ENCODE measurements around the gene STRN3.
A peak's percentile ranks its signal among the peaks of the same experiment; 100 is the strongest.
"Not testable (repeated sequence)": the region's sequence is repeated elsewhere in the genome, so short reads cannot be mapped to it uniquely, and the experiment has no call there.

STRN3 gene

DNA sequence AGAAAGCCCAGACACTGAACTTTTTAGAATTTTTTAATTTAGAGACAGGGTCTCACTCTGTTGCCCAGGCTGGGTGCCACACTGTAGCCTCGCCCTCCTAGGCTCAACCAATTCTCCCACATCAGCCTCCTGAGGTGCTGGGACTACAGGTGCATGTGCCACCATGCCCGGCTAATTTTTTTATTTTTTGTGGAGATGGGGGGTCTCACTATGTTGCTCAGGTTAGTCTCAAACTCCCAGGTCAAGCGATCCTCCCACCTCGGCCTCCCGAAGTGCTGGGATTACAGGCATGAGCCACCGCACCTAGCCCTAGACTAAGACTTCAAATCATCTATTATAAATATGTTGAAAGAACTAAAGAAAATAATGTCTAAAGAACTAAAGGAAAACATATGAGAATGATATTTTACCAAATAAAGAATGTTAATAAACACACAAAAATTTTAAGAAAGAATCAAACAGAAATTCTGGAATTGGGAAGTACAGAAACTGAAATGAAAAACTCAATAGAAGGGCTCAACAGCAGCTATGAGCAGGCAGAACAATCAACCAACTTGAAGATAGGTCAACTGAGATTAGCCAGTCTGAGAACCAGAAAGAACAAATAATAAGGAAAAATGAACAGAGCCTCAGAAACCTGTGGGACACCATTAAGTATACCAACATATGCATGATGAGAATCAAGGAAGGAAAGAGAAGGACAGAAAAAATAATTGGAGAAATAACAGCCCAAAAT is 27.0 kb downstream of the STRN3 start:
- FAIRE-seq: no peak

DNA sequence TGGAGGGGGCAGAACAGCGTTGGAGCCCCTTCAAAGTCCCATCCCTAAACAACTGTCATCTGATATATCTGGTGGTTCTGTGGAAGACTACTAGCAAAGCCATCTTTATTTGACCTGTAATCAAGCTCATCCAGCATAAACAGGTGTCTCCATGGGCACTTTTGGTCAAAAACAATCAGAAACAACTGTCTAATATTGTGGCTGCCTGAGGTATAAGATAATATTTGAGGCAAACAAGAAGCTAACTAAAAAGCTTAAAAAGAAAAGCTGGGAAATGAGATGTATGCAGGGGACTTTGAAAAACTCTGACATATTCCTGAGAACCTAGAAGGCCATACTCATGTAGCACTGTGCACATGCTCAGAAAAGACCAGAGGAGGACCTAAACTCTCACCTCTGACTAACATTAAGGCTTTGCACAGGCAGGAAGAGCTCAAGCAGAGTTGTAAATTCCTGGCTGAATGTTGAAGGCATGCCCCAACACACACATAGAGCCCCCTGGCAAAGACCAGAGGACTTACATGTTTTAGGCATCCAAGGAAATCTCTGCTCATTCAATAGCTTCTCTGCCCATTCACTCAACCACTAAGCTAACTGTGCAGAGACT is 28.0 kb downstream of the STRN3 start:
- FAIRE-seq: no peak

DNA sequence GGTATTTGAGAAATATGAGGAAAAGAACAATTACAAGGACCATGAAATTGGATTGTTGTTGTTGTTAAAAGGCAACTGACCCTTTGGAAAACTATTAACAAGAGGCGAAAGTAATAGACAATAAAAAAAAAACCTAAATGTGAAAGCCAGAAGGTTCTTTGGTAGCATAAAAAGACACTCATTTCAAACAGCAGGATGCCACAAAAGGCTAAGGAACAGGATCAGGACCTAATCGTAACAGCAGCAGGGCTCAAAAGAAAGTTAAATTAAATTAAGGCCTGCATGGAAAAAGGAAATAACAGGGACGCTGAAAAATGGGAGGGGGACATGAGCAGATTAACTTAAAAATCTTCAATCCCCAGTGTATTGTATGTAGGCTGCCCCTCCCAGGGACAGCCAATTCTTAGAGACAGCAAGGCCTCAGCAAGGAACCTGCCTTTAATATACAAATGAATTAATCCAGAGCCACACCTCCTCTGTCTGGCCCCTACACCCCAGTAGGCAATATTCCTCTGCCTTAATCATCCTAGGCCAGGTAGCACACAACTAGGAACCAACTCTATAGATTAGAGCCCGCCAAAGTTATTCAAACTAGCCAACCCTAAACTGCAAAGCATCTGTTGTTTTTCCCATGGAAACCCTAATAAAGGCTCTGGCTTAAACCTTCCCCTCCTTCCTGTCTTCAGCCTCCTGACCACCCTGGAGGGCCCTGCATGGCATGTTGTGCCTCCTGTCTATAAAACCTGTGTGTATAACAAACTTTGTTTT is 29.1 kb downstream of the STRN3 start:
- no peak for FAIRE-seq

DNA sequence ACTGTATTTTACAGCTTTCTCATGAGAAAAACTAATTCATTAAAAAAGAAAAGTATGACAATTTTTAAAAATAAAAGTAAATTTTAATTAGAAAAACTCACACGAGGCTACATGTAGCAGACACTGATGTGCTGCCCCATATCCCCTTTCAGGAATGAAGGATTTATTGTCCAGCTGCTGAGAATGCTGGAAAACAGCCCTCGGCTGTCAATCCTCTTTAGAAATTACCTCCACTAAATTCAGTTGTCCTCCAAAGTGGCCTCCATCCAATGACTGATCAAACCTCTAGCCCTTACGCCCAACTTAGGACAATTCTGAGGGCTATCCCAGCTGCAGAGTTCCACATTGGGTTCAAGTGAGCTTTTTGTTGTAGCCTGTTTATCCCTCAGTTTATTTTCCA is 30.5 kb downstream of the STRN3 start:
- no peak for FAIRE-seq

DNA sequence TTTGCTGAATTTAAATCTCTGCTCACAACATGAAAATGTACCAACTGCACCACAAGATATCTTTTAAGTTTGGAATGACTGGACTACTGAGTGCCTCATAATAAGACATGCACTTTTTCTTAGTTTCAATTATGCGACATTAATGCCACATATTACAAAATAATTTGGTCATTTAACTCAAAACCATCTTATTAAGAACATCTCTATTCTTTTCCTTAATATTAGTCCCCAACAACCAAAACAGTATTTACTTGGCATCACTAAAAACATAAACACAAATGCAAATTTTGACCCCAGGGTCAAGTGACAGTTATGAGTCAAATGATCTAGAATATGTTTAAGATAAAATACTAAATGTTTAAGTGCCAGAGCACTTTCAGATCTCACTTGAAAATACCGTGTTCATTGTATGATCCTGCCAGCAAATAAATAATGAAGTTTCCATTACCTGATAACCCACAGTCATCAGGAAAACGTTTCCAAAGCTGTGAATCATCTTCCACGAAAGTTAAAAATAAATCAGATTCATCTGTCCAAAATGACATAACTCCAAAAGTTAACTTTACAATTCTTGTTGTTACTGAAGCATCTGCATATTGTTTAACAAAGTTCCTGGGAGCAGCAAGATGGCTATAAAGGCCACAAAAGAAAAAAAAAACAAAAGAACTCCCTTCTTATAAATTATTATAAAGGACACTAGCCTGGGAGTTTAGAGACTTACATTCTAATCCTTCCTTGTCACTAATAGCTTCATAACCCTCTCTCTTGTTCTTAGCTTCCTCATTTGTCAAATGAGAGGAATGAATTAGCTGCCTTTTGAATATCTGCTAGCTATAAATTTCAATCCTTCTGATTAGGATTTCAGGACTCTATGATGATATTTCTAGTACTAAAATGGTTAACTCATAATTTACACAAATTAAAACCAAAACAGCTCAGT is 31.2 kb downstream of the STRN3 start:
- FAIRE-seq: no peak

DNA sequence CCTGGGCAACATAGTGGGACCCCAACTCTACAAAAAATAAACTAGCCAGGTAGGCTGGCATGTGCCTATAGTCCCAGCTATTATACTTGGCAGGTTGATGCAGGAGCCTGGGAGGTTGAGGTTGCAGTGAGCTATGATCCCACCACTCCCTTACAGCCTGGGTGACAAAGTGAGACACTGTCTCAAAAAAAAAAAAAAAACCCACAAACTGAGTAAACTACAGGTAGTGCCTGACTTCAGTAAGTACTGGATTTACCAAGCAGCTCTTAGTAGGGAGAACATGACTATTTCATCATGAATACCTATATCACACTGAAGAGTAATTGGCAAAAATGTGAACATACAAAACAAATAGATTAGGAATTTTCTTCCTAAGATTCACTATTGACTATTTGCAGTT is 33.1 kb downstream of the STRN3 start:
- no peak for FAIRE-seq

DNA sequence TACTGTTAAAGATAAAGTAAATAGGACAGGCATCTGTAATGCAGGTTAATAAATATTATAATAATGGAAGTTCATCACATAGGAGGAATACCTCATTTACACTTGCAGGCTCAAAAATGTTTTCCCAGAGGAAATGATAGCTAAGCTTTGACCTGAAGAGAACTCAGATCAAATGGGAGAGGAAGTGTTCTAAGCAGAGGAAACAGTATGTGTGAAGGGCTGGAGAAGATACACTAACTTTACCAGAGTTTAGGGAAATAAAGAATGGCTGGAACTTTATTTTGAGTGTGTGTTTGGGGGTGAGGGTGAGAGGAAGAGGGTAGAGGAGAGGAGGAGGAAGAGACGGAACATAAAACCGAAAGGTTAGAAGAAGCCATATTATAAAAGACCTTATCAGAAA is 34.8 kb downstream of the STRN3 start:
- no peak for FAIRE-seq

DNA sequence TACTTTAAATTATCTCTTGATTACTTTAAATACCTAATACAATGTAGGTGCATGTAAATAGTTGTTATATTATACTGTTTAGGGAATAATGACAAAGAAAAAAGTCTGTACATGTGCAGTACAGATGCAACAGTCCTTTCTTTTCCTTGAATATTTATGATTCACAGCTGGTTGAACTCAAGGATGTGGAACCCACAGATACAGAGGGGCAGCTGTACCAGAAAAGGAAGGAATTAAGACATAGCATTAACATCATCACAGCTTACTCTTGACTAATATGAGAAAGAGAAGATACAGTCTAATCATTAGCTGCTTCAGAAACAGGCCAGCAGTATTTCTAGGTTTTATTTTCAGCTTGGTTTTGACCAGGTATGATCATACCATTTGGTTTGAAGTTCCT is 35.4 kb downstream of the STRN3 start:
- FAIRE-seq: no peak

DNA sequence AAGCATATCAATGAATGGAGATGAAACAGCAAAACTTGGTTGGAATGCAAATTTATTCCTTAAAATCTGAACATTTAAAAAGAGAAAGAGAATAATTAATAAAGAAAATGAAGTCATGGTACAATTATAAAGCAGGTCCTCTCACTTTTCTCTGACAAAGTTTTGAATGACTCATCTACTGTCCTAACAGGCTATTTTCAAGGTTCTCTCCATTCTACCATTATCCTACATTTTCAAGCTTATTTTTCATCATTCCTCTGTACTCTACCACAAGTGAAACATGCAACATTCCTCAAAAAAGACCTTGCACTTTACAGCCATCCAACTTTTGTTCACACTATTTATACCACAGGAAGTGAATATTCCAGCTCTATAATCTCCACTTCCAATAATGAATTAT is 37.7 kb downstream of the STRN3 start:
- FAIRE-seq: no peak

DNA sequence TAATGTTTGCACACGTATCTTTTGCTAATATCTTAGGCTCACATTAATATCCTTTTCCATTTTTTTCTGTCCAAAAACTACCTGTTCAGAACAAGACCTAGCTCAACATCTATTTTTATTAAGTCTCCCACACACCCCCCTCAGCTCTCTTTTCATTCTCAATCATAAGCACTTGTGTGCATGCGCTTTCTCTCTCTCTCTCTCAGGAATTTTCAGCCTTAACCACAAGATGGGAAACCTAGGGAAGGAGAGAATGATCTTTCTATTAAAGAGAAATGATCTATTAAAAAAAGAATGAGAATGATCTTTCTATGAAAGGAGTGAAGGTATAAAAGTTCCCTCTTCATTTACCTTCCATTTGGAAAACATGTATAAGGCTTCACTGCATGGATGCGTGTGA is 40.4 kb downstream of the STRN3 start:
- no peak for FAIRE-seq

DNA sequence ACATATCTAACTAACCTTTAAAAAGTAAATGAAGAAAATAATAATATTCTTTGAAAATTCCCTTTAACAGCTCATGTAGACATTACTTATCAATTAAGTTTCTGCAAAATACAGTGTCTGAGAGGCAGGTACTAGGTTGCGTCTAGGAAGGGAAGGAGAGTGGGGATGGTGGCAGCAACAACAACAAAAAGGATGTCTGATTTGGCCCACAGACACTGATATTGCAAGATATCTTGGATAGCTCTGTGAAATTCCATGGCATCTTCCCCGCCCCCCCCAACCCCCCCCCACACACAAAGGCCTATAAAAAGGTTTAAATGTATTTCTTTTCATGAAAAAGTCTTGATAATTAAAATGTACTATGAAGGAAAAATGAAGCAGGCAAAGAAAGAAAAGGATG is 42.3 kb downstream of the STRN3 start:
- FAIRE-seq: no peak

DNA sequence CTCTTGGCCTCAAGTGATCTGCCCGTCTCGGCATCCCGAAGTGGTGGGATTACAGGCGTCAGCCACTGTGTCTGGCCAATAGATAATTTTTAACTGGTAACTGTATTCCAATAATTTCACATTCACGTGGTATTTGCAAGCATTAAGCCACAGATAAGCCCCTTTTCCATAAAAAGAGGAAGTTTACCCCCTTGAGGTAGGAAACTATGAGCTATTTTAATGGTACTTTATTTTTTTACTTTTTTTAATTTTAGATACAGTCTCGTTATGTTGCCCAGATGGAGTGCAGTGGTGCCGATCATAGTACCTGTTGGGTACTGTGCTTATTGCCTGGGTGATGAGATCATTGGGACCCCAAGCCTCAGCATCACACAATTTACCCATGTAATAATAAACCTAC is 43.6 kb downstream of the STRN3 start:
- no peak for FAIRE-seq

DNA sequence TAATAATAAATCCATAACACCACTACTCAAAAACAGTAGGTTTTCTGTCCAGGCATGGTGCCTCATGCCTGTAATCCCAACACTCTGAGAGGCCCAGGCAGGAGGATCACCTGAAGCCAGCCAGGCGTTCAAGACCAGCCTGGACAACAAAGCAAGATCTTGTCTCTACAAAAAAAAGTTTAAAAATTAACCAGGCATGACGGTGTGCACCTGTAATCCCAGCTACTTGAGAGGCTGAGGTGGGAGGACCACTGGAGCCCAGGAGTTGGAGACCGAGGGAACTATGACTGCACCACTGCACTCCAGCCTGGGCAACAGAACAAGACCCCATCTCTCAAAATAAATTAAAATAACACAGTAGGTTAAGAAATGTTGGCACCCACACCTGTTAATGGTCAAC is 45.2 kb downstream of the STRN3 start:
- FAIRE-seq: no peak

DNA sequence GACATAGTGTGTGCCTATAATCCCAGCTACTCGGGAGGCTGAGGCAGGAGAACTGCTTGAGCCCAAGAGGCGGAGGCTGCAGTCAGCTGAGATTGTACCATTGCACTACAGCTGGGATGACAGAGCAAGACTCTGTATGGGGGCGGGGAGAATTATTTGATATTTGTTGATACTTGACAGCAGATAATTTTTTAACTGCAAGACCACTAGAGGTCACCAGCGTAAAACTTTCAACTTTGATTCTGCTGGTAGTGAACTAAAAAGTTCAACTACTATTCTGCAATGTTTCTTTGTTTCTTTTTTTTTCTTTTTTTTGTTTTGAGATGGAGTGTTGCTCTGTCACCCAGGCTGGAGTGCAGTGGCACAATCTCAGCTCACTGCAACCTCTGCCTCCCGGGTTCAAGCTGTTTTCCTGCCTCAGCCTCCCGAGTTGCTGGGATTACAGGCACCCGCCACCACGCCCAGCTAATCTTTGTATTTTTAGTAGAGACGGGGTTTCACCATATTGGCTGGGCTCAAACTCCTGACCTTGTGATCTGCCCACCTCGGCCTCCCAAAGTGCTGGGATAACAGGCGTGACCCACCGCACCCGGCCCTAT is 46.0 kb downstream of the STRN3 start:
- FAIRE-seq: peak; percentile 72

DNA sequence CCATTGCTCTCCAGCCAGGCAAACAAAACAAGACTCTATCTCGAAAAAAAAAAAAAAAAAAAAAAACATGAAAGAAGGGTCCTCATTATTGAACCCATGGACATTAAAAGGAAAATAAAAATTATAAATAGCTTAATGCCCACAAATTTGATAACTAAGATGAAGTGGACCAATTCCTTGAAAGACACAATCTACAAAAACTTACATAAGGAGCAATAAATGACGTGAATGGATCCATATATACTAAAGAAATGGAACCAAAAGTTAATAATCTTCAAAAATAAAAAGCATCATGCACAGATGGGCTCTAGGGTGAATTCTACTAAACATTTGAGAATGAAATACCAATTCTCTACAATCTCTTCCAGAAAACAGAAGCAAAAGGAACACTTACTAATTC is 48.4 kb downstream of the STRN3 start:
- FAIRE-seq: no peak

DNA sequence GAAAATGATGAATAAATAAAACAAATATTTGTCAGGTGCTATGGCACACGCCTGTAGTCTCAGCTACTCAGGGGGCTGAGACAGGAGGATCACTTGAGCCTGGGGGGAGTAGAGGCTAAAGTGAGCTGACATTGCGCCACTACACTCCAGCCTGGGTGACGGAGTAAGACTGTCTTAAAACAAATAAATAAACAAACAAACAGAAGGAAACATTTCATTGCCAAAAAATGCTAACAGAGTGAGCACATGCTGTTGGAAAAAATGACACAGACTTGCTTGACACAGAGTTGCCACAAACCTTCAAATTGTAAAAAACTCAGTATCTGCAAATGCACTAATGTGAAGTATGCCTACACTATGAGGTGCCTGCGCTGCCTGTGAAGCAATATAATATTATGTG is 51.6 kb downstream of the STRN3 start:
- no peak for FAIRE-seq

DNA sequence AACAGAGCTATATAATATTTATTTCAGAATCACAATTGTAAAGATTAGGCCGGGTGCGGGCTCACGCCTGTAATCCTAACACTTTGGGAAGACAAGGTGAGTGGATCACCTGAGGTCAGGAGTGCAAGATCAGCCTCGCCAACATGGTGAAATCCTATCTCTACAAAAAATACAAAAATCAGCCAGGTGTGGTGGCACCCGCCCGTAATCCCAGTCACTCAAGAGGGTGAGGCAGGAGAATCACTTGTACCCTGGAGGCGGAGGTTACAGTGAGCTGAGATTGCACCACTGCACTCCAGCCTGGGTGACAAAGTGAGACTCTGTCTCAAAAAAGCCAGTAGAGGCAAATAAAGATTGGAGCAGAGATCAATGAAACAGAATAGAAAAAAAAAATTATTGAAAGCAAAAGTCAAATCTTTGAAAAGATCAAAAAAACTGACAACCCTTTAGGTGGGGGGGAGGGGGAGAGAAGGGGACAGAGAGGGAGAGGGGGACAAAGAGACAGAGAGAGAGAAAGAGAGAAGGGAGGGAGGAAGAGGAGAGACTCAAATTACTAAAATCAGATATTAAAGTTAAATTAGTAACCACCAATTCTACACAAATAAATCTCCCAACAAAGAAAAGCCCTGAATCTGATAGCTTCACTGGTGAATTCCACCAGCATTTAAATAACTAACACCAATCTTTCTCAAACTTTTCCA is 53.1 kb downstream of the STRN3 start:
- FAIRE-seq: no peak

DNA sequence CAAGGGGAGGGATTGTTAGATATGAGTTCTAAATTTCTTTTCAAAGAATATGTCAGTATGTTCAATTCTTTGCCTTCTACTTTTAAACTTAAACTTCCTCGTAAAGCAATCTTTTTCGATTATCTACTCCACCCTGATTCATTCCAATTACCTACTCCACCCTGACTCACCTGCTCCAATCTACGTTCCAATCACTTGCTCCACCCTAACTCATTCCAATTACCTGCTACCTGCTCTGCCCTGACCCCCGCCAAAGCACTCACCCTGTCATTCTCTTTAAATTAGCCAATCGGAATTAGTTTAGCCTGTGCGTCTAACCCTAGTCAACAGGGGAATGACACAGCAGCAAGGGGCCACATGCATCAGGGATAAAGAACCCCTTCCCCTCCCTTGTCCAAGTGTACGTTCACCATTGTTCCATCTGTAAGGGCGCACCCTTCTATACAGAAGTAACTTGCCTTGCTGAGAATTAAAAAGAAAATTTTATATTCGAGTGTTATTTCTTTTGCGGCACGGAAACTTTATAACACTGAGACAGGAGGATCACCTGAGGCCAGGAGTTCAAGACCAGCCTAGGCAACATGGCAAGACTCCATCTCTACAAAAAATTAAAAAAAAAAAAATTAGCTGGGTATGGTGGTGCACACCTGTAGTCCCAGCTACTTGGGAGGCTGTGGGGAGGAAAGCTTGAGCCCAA is 54.0 kb downstream of the STRN3 start:
- FAIRE-seq: not testable (repeated sequence)

DNA sequence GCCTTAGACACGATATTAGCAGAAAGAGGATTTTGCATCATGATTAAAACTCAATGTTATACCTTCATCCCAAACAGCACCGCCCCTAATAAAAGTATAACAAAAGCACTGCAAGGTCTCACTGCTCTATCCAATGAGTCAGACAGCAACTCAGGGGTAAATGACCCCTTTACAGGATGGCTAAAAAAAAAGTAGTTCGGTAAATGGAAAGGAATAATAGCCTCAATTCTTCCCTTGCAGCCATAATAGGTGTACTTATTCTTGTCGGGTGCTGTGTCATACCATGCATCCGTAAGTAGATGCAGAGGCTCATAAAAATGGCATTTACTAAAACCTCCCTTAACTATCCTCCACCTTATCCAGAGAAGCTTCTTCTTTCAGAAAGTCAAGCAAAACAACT is 54.6 kb downstream of the STRN3 start:
- no peak for FAIRE-seq

DNA sequence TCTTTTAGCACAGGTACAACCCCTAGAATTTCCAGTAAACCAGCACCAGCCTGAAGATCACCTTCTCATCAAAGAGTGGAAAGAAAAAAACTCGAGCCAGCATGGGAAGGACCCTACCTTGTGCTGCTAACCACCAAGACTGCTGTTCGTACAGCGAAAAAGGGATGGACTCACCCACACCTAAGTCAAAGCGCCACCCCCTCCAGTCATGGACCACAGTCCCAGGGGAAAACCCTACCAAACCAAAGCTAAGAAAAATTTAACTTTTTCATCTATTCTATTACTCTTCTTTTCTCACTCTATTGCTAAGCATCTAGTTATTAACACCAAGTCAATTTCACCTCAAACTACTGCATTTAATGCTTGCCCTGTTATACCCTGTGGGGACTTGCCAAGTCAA is 56.4 kb downstream of the STRN3 start:
- not testable (repeated sequence) for FAIRE-seq

DNA sequence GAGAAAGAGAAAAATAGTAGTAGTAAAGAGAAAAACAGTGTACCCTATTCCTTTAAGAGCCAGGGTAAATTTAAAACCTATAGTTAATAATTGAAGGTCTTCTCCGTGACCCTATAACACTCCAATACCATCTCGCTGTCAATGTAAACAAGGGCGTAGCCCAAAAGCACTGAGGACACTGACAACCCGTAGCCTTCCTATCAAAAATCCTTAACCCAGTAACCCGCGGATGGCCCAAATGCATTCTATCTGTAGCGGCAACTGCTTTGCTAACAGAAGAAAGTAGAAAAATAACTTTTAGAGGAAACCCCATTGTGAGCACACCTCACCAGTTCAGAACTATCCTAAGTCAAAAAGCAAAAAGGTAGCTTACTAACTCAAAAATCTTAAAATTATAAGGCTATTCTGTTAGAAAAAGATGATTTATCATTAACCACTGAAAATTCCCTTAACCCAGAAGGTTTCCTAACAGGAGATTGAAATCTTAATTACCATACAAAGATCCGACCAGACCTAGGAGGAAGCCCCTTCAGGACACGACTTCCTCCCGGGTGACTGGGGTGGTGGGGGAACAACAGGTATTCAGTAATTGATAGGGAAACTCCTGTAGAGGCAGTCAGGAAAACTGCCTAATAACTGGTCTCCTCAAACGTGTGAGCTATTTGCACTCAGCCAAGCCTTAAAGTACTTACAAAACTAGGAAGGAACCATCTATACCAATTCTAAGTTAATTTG is 58.6 kb downstream of the STRN3 start:
- not testable (repeated sequence) for FAIRE-seq
